ENCODE measurements around the gene FAM240A. TPM values are rescaled to one million over a fixed set of nuclear protein-coding genes. Genes with fewer than 3 reads are reported as not detected.
"Not testable (repeated sequence)": the region's sequence is repeated elsewhere in the genome, so short reads cannot be mapped to it uniquely, and the experiment has no call there.

FAM240A gene
- total RNA-seq = not detected in 2 replicates

DNA sequence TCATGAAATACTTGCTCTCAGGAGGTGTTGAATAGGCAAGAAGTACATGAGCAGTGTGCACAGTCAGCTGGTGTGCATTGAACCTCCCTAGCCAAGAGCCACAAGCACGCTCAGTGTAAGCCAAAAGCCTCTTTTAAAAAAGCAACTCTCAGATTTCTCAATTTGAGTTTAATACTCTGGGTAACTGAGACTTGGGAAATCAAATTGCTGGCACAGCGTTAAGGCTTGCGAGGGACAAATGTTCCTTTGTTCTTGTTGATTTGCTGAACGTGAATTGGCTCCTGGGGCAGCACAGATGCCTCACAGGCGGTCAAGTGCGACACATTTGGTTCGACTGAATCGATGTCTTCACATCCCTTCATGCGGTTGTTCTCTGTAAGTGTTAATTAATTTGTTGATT lies at the start of gene FAM240A:
FAM240A (plus strand) TSS at position 202 of the 400 bp plus-strand sequence; CDS start at position 361, 159 bp downstream.
- DNase-seq (ENCODE audit: low read depth) = peak; percentile 96

DNA sequence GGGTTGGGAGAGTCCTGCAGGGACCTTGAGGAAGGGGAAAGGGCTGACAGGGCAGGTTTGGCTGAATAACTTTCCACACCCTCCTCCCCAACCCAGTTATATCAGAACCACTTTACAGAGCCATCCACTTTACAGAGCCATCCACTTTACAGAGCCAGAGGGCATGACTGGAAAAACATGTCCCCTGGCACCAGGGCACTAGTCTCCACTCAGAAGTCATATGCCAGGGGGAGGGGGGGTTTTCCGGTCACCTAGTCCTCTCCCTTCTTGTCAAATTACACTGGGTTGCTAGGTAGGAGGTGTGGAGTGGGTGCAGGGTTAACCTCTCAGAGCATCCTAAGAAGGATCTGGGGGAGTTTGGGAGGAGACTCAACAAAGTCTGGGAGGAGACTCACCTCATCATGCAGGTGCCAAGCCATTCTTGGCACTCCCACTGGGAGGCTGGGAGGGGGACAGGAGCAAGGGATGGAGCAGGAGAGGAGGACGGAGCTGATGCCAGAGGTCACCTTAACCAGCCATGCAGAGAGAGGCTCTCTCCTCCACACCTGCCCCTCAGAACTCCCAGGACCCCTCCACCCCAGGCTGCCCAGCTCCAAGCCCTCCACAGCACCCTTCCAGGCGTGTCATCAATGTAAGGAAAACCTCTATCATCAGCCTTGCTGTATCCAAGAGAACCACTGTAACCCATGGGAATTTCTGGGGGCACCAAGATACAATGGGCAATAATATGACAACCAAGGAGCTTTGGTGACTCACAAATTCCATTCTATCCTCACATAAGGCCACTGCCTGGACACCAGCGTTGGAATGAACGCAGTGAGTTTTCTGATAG lies 47.9 kb upstream of the FAM240A start:
- DNase-seq (ENCODE audit: low read depth) = no peak

GRCh38 chr3:46565077-46565476 lies 47.2 kb upstream of the FAM240A start:
- DNase-seq (ENCODE audit: low read depth) = no peak

DNA sequence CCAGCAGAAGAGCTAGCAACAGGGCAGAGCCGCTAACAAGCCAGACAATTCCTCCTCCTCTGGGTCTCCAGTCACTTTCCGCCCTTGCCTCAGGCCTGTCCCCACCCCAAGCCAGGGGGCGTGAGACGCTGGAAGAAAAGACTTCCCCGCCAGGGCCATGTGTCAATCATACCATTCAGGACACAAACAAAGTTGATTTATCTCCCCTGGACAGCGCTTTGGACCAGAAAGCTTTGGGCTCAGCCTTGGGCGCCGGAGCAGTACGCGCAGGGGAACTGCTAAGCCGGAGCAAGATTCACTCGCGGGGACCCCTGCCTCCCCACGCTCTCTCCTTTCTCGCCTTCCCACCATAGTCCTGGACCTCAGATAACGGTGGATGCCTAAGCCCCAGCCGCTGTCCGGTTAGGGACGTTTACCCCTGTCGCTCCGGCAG lies 46.7 kb upstream of the FAM240A start:
- no peak for DNase-seq (ENCODE audit: low read depth)

DNA sequence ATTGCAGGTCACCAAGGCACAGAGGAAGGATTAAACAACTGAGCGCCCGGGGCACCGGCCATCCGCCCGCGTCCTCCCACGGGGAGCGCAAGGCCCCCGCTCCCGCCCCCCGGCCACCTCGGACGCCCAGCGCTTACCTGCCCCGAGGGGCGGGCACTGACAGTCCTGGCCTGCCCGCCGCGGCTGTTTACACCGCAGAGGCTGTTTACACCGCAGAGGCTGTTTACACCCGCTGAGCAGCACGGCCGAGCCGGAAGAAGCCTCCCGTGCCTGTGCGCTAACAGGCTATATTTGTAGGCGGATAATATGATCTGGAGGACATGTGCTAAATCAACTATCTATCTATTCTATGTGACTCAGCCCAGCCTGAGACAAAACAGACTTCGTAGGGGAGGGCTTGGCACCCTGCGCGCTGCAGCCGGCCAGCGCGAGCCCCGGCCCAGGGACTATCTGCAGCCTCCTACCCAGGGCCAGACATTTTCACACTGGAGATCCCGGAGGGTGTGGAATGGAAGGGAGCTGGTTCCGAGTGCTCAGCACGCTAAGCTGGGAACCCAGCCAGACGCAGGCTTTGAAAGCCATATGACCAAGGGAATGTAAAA lies 46.2 kb upstream of the FAM240A start, which contains the start of gene LRRC2:
LRRC2 (minus strand) TSS at position 263 of the 602 bp plus-strand sequence. CDS start 14,711 bp downstream, outside the sequence.
- no peak for DNase-seq (ENCODE audit: low read depth)

GRCh38 chr3:46571684-46572083 lies 40.6 kb upstream of the FAM240A start:
- DNase-seq (ENCODE audit: low read depth) = no peak

DNA sequence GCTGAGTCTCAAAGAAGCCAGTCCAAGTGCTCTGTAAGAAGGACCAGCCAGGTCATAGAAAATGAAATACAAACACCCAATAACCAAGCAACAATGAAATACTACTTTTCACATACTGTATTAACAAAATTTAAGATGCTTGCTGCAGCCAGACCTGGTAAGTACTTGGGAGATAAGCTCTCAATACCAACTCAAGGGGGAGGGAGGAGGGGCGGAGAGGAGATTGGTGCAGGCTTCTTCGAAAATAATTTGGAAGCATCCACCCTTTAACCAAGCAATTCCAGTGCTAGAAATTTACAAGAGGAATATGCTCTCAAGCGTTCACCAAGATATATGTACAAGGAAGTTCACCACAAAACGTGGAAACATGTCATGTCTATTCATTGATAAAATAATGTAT lies 38.6 kb upstream of the FAM240A start:
- no peak for DNase-seq (ENCODE audit: low read depth)

GRCh38 chr3:46574243-46574646 lies 38.1 kb upstream of the FAM240A start:
- peak; percentile 71 for DNase-seq (ENCODE audit: low read depth)

- DNase-seq (ENCODE audit: low read depth) = no peak
Observed at GRCh38 chr3:46574881-46575576, 37.3 kb upstream of the FAM240A start.

- no peak for DNase-seq (ENCODE audit: low read depth)
Observed at GRCh38 chr3:46575577-46576222, 36.6 kb upstream of the FAM240A start.

DNA sequence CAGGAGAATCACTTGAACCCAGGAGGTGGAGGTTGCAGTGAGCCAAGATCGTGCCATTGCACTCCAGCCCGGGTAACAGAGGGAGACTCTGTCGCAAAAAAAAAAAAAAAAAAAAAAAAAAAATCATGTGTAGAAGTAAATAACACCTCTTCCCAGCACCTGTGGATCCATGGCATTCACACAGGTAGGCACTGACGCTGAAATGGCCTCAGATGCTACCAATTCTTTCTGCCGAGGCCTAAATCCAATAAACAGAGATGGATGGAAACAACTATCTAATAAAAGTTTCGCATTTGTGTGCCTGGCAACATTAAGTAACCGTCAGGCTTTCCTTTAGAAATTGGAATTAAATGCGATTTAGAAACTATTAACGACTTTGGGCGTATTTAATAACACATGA lies 35.9 kb upstream of the FAM240A start:
- DNase-seq (ENCODE audit: low read depth) = no peak

DNA sequence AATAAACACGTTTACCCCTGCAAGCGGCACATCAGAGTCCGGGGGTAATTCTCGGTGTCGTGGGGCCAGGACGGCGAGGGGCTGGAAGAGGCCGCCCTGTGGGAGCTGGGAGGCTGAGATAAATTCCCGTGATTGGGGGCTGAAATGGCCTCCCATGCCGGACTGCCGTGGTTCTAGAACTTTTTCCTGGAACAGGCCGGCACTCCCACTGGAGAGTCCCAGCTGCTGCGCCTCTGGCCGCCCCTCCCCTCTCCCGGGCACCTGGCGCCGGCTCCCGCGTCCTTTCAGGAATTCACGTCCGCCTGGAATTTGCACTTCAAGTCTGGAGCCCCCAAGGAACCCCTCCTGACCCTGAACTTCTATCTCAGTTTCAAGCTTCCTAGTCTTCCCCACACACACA lies 35.4 kb upstream of the FAM240A start:
- no peak for DNase-seq (ENCODE audit: low read depth)

DNA sequence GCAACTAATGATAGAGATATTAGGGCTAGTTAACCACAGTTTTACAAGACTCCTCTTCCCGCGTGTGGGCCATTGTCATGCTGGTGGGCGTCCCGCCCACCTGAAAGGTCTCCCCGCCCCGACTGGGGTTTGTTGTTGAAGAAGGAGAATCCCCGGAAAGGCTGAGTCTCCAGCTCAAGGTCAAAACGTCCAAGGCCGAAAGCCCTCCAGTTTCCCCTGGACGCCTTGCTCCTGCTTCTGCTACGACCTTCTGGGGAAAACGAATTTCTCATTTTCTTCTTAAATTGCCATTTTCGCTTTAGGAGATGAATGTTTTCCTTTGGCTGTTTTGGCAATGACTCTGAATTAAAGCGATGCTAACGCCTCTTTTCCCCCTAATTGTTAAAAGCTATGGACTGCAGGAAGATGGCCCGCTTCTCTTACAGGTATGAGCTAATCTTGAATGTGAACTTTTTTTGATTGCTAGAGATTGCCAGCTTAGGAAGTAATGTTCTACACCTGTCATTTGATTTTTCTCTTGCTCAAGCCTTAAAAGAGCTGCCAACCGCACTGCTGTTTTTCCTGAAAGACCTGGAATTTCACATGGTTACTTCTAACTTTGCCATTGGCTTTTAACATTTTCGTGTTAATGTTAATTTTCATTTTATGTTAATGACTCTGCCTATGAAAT lies 34.6 kb upstream of the FAM240A start:
- not testable (repeated sequence) for DNase-seq (ENCODE audit: low read depth)

DNA sequence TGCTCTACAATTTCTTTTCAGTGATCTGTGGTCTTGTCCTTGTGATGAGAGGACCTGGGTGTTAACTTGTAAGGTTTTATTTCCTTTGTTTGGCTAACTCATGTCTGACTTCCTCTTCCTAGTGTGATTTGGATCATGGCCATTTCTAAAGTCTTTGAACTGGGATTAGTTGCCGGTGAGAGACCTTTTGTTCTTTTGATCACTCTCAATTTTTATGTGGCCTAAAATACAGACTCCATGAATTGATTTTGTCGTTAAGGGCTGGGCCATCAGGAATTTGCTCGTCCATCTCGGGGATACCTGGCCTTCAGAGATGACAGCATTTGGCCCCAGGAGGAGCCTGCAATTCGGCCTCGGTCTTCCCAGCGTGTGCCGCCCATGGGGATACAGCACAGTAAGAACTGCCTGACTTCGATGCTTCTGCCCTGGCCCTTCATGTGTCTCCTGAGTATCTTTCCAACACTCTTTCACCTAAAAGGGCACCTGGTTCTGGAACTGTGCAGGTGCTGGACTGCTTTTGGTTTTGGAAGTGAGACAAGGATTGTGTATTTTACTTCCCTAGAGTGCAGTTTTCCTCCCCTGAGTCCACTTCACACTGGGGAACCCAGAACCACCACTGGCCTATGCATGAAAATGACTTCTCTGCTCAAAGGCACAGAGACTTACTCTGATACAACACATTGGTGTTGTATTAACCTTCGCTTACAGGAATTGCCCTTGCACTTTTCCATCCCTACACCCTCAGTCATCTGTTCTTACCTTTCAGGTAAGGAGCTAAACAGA lies 33.2 kb upstream of the FAM240A start:
- DNase-seq (ENCODE audit: low read depth) = no peak

GRCh38 chr3:46579756-46580286 lies 32.5 kb upstream of the FAM240A start:
- no peak for DNase-seq (ENCODE audit: low read depth)

DNA sequence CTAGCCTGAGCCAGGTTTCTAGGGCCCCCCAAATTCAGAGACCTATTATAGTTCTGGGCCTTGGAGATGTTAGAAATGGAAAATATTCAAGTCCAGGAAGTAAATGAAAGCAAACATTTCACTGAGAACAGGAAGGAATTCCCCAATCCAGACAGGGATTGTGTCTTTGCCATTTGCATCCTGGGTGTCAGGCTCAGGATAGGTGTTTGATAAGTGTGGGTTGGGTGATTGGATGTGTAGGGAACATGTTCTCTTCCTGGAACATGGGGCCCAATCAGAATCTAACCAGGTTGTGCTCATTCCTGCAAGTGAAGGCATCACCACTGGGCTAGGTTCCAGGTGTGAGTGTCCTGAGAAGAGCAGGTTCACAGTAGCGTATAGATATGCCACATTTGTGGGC lies 31.6 kb upstream of the FAM240A start:
- DNase-seq (ENCODE audit: low read depth) = no peak

DNA sequence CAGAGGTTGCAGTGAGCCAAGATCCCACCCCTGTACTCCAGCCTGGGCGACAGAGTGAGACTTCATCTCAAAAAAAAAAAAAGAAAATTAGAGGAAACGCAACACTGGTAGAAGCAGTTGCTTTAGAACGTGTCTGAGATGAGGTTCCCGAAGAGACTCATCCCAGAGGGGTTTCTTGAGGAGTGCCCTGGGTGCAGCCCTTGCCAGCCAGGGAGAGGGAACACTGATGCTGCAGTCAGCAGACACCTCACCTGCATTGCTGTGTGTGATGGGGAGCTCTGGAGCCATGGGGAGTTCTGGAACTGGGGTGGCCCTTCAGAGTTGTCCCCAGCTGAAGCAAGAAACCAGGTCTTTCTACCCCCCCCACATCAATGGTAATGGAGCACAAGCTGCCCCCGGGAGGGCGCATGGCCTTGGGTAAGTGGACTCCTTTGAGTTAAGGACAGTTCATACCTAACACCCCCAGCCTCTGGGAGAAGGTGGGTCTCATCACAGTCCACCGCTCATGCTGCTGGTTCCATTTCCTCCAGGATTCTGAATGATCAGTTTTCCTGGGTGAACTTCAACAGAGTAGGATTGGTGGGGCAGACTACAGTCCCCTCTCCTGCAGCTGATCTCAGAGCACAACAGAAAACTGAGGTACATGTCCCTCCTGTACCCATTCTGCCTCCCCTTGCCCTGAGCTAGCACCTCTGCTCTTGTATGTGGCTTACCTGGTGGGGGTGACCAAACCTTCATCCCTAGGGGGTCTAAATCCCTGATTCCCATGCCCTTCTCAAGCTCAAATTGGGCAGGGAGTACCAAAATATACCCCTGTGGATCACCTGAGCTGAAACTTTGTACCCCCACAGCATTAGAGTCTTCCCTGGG lies 27.5 kb upstream of the FAM240A start:
- DNase-seq (ENCODE audit: low read depth) = no peak

GRCh38 chr3:46585799-46586693 lies 26.3 kb upstream of the FAM240A start:
- DNase-seq (ENCODE audit: low read depth) = peak; percentile 96

Measured in renal cortical epithelial cell (primary cell).